IPS DF 6.9 (cell line): Measurements from ENCODE around the gene RNF166.

Source experiments
- DNase-seq: peaks from one replicate; pipeline ENCODE4 v3.0.0-alpha.2; 2013; ENCODE audit warnings: low read depth, low spot score
- H3K27ac ChIP-seq: one replicate; pipeline ENCODE4 v1.5.1; 2013; ENCODE audit warnings: low read length, control low read depth
- H3K27me3 ChIP-seq: 2 replicates; pipeline ENCODE4 v1.6.1; 2013; ENCODE audit warnings: mild to moderate bottlenecking, low read length; ENCODE audit not compliant: control insufficient read depth, insufficient read depth
- H3K36me3 ChIP-seq: 2 replicates; pipeline ENCODE4 v1.6.1; 2013; ENCODE audit warnings: low read length; ENCODE audit not compliant: control insufficient read depth, insufficient read depth
- H3K4me1 ChIP-seq: 2 replicates; pipeline ENCODE4 v1.6.1; 2013; ENCODE audit warnings: low read length; ENCODE audit not compliant: control insufficient read depth, insufficient read depth
- H3K4me3 ChIP-seq: 2 replicates; pipeline ENCODE4 v1.5.1; 2013; ENCODE audit warnings: mild to moderate bottlenecking, low read length
- H3K9me3 ChIP-seq: 2 replicates; pipeline ENCODE4 v1.6.1; 2013; ENCODE audit warnings: low read length, inconsistent platforms; ENCODE audit not compliant: control insufficient read depth, insufficient read depth
- WGBS: extraction: QIAGEN DNeasy Blood & Tissue Kit; methylation state at CpG from one replicate; pipeline ENCODE4 v1.1.7; 2013; ENCODE audit warnings: mixed read lengths, missing lambda C conversion rate; ENCODE audit not compliant: insufficient read length, insufficient coverage; 5-methylcytosine and 5-hydroxymethylcytosine counted together

Gene RNF166

GRCh38 chr16:88697831-88698615 lies 8.2 kb downstream of the RNF166 start:
- no peaks in the 10 kb centered on the region for H3K27me3 ChIP-seq
- no peak overlapping the region for H3K4me3 ChIP-seq
- DNase-seq = no peak
- peaks cover 19% of the 10 kb centered on the region; the same call in 1 of the 2 replicates for H3K36me3 ChIP-seq
- no CpG with 5 or more reads among the region's 37 CpGs for WGBS
- no peaks in the 10 kb centered on the region; the same call in 1 of the 2 replicates for H3K4me1 ChIP-seq
- H3K27ac ChIP-seq = no peak overlapping the region
- H3K9me3 ChIP-seq = no peaks in the 10 kb centered on the region

GRCh38 chr16:88697116-88697830 lies 8.9 kb downstream of the RNF166 start:
- DNase-seq = no peak
- Histone ChIP-seq H3K9me3 (no peaks in the 10 kb centered on the region), H3K4me1 (no peaks in the 10 kb centered on the region; the same call in 1 of the 2 replicates), H3K4me3 (no peak overlapping the region), H3K36me3 (peaks cover 19% of the 10 kb centered on the region; the same call in 1 of the 2 replicates), H3K27me3 (no peaks in the 10 kb centered on the region), H3K27ac (no peak overlapping the region)
- no CpG with 5 or more reads among the region's 47 CpGs for WGBS

- Histone ChIP-seq H3K4me3 (no peak overlapping the region), H3K27me3 (no peaks in the 10 kb centered on the region), H3K27ac (no peak overlapping the region), H3K36me3 (peaks cover 19% of the 10 kb centered on the region; the same call in 1 of the 2 replicates), H3K4me1 (no peaks in the 10 kb centered on the region; the same call in 1 of the 2 replicates), H3K9me3 (no peaks in the 10 kb centered on the region)
- no CpG with 5 or more reads among the region's 14 CpGs for WGBS
- no peak for DNase-seq
Measured at GRCh38 chr16:88696441-88696840, 9.8 kb downstream of the RNF166 start.

GRCh38 chr16:88695753-88696152 lies 10.5 kb downstream of the RNF166 start:
- Histone ChIP-seq H3K36me3 (peaks cover 19% of the 10 kb centered on the region; the same call in 1 of the 2 replicates), H3K27me3 (no peaks in the 10 kb centered on the region), H3K4me1 (no peaks in the 10 kb centered on the region; the same call in 1 of the 2 replicates), H3K4me3 (no peak overlapping the region), H3K9me3 (no peaks in the 10 kb centered on the region), H3K27ac (no peak overlapping the region)
- no peak for DNase-seq
- WGBS = no CpG with 5 or more reads among the region's 7 CpGs

GRCh38 chr16:88695218-88695617 lies 11.0 kb downstream of the RNF166 start:
- Histone ChIP-seq H3K4me1 (no peaks in the 10 kb centered on the region; the same call in 1 of the 2 replicates), H3K9me3 (no peaks in the 10 kb centered on the region), H3K27ac (no peak overlapping the region), H3K36me3 (peaks cover 16% of the 10 kb centered on the region; the same call in 1 of the 2 replicates), H3K4me3 (no peak overlapping the region), H3K27me3 (no peaks in the 10 kb centered on the region)
- DNase-seq = no peak
- no CpG with 5 or more reads among the region's 15 CpGs for WGBS

- Histone ChIP-seq H3K9me3 (no peaks in the 10 kb centered on the region), H3K36me3 (peaks cover 16% of the 10 kb centered on the region; the same call in 1 of the 2 replicates), H3K4me3 (no peak overlapping the region), H3K4me1 (no peaks in the 10 kb centered on the region; the same call in 1 of the 2 replicates), H3K27ac (no peak overlapping the region), H3K27me3 (no peaks in the 10 kb centered on the region)
- DNase-seq = no peak
- WGBS = no CpG with 5 or more reads among the region's 37 CpGs
Measured at GRCh38 chr16:88694221-88695087, 11.8 kb downstream of the RNF166 start.

- Histone ChIP-seq H3K4me3 (no peak overlapping the region; the same call in 1 of the 2 replicates), H3K36me3 (peaks cover 13% of the 10 kb centered on the region; the same call in 1 of the 2 replicates), H3K9me3 (no peaks in the 10 kb centered on the region), H3K27ac (no peak overlapping the region), H3K27me3 (no peaks in the 10 kb centered on the region), H3K4me1 (no peaks in the 10 kb centered on the region; the same call in 1 of the 2 replicates)
- no CpG with 5 or more reads among the region's 39 CpGs for WGBS
- no peak for DNase-seq
Measured at GRCh38 chr16:88693420-88694177, 12.6 kb downstream of the RNF166 start.

GRCh38 chr16:88692861-88693260 lies 13.3 kb downstream of the RNF166 start:
- H3K27me3 ChIP-seq = no peaks in the 10 kb centered on the region
- no peak for DNase-seq
- no CpG with 5 or more reads among the region's 10 CpGs for WGBS
- no peak overlapping the region for H3K4me3 ChIP-seq
- no peaks in the 10 kb centered on the region; the same call in 1 of the 2 replicates for H3K4me1 ChIP-seq
- no peak overlapping the region for H3K27ac ChIP-seq
- no peaks in the 10 kb centered on the region for H3K9me3 ChIP-seq
- peaks cover 9% of the 10 kb centered on the region; the same call in 1 of the 2 replicates for H3K36me3 ChIP-seq

- no peak for DNase-seq
- H3K4me3 ChIP-seq = no peak overlapping the region
- no peak overlapping the region for H3K27ac ChIP-seq
- WGBS = no CpG with 5 or more reads among the region's 26 CpGs
- H3K9me3 ChIP-seq = no peaks in the 10 kb centered on the region
- no peaks in the 10 kb centered on the region for H3K4me1 ChIP-seq
- no peaks in the 10 kb centered on the region for H3K27me3 ChIP-seq
- H3K36me3 ChIP-seq = peaks cover under 1% of the 10 kb centered on the region; the same call in 1 of the 2 replicates
Measured at GRCh38 chr16:88691924-88692560, 14.2 kb downstream of the RNF166 start.
